HG02870 (cell line): ENCODE results near the gene CLSTN2.

Experiments used
- ATAC-seq: cut with Tn5 transposase; IDR thresholded peaks from one replicate; pipeline ENCODE4 v1.9.1; 2021; ENCODE audit warnings: mild to moderate bottlenecking, moderate library complexity; ENCODE audit not compliant: unreplicated experiment

Gene CLSTN2

DNA sequence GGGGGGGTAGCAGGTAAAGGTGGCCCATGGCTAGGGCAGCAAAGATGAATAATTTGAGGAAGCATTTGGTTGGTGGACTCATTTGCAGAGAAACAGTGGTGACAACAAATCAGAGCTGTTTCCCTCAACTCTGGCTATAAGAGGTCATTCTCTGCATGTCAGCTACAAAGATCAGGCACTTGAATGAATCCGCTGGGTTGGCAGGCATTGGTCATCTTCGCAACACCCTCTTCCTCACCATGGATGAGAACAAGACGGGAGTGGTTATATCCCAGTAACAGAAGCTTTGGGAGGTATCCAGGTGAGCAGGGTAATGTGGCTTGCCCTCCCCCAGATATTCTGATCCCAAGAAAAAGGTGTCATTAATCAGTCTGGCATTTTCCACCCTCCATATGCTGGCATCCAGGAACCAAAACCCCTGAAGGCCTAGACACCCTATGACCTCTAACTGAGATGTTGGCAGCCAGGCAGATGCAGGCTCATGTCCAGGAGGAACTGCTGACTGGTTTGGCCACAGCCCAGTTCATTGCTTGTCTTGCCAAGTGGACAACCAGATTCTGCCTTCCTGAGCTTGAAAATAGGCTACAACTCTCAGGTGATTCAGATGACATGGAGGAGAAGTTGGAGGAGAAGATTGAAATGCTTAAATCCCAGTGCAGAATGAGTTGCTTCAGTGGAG, 634.0 kb downstream of the CLSTN2 start:
- no peak for ATAC-seq

DNA sequence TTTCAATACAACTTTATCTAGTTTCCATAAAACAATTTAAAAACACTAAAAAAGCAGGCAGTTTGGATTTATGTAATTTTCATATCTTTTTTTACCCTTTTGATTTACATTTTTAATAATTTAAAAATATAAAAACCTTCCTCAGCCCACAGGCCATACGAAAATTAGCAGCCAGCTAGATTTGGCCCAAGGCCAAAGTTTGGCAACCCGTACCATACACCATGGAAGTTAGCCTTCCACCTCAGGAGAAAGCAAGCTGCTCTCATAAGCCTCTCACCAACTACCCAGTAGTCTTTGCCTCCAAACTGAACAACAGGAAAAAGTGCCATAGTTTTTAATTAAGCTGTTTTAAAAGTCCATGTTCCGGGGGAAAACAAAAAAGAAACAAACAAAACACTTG, 635.6 kb downstream of the CLSTN2 start:
- ATAC-seq: no peak

- no peak for ATAC-seq
Measured at GRCh38 chr3:140571836-140572235, 636.9 kb downstream of the CLSTN2 start.

GRCh38 chr3:140572334-140572733, 637.3 kb downstream of the CLSTN2 start:
- no peak for ATAC-seq

DNA sequence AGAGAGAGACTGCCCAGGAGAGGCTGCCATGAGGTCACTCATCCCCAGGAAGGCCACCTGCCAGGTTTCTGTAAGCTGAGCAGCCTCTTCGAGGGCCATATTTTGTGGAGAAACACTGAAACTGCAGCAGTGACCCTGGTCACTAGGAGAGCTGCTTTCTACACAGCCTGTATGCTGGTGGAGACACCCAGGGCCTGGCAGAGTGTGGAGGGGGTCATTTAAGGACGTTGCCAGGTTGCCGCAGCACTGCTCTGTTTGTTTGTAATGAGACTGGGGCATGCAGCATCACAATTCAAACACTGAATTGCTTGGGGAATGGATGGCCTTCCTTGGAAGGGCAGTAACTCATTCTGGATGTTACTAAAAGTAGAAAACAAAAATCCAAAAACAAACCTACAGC, 638.0 kb downstream of the CLSTN2 start:
- ATAC-seq: no peak

DNA sequence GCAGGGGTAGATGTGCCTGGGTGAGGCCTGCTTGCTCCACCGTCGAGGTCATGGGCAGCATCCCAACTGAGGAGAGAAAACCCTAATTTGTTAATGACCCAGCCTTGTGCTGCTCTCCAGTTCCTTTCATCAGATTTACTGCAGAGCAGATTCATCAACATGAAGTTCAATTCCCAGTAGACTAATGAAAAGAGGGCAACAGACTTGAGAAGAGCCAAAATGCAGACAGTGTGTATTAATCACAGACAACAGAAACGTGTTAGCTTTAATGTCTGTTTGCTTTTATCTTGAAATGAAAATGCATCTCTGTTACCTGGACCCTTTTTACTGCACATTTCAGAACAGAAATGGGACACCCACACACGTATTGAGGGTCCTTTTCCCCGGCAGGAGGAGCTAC, 639.4 kb downstream of the CLSTN2 start:
- ATAC-seq: no peak

GRCh38 chr3:140576449-140576848, 641.5 kb downstream of the CLSTN2 start:
- no peak for ATAC-seq

DNA sequence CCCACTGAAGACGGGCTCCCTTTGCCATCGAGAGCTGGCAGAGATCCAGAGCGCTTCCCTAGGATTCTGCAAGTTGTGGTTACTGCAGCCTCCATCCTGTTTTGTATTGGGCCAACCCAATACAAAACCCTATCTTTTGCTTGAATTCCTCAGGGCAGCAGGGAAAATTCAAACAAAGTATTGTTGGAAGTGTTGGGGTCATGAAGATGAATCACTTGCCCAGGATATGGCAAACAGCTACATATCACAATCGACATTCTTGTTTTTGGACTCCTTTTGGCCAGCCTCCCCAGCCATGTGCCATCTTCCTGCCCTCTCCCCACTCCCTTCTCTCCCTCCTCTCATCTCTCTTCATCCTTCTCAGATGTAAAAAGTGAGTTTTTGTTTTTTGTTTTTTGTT, 642.9 kb downstream of the CLSTN2 start:
- ATAC-seq: no peak

GRCh38 chr3:140579260-140579659, 644.3 kb downstream of the CLSTN2 start:
- ATAC-seq: no peak

DNA sequence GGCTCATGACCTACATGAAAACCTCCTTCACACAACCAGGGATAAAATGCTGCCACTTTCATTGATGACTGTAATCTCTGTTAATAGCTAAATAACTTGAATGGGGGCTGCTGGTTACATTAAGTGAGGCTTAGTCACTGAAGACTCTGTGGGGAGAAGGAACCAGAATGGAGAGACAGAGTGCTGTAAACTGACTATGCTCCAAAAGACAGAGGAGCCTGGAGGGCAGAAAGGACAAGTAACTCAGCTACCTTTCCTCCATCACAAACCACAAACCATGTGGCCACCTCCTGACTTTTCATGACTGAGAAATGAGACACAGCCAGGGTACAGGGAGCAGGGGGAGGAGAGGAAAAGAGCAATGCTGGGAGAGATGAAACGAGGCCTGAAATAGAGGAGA, 645.8 kb downstream of the CLSTN2 start:
- ATAC-seq: no peak

DNA sequence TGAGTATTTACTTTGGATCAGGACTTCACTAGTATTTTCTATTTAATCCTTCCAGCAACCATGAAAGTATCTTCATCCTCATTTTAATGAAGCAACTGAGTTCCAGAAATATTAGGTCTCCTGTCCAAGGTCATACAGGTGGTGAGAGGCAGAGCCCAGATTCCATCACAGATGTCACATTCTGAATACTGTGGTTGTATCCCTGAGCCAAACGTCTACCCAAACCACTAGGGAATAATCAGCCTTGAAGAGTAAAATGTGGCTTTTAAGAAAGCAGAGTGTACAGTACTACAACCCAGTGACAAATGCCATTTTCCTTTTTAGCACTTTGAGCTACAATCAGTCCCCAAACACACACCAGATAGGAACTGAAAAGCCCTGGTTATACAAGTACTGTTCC, 649.6 kb downstream of the CLSTN2 start:
- ATAC-seq: no peak

DNA sequence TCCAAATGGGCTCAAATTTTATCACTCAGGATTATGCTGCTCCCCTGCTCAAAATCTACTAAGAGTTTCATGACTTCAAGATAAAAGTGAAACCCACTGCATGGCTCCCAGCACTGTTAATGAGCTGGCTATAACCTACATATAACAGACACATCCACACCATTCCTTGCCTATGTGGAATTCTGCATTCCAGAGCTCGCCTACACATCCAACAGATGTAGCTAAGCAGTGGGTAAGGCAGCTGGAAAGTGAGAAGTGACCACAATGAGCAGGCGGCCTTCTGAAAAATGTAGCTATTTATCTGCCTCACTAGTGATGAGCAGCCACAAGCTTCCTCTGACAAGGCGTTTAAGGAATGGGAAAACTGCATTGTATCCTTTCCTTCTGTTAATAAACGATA, 650.8 kb downstream of the CLSTN2 start:
- no peak for ATAC-seq

GRCh38 chr3:140586311-140586710, 651.3 kb downstream of the CLSTN2 start:
- no peak for ATAC-seq

GRCh38 chr3:140588558-140588957, 653.6 kb downstream of the CLSTN2 start:
- no peak for ATAC-seq

- ATAC-seq: no peak
Measured at GRCh38 chr3:140593766-140594165, 658.8 kb downstream of the CLSTN2 start.

- no peak for ATAC-seq
Measured at GRCh38 chr3:140595295-140595694, 660.3 kb downstream of the CLSTN2 start.

- ATAC-seq: no peak
Measured at GRCh38 chr3:140597364-140597763, 662.4 kb downstream of the CLSTN2 start.

DNA sequence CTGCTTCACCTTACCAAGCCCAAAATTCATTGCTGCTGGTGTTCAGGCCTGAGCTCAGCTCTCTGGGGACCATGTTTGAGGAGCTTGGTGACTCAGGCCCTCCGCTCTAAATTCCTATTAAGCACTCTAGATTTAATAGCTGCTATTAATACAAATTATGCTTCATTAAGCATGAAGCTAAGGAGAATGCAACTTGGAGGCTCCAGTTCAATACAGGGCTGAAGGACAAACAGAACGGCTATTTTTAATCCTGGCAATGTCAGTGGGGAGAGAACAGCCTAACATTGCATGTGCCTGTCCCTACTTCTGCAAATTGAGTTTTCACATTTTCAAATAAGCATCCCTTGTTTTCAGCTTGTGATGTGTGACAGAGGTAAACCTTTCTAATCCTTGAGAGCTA, 662.8 kb downstream of the CLSTN2 start:
- ATAC-seq: no peak

DNA sequence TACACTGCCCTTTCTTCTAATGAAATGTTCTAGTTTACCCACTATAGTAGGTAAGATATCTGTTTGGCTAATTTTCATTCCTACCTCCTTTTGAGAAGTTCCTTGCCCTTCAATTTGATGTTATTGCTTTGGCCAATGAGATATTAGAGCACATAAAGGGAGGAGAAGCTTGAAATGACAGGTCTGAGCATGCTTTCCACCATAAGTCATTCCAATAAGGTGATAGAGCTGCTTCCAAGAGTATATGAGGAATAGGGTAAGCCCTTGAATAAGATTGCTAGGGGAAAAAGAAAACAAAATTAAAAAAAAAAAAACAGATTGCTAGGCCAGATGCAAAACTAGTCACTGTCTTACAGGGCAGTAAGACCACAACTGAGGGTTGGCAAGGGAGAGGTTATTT, 664.0 kb downstream of the CLSTN2 start:
- ATAC-seq: no peak

DNA sequence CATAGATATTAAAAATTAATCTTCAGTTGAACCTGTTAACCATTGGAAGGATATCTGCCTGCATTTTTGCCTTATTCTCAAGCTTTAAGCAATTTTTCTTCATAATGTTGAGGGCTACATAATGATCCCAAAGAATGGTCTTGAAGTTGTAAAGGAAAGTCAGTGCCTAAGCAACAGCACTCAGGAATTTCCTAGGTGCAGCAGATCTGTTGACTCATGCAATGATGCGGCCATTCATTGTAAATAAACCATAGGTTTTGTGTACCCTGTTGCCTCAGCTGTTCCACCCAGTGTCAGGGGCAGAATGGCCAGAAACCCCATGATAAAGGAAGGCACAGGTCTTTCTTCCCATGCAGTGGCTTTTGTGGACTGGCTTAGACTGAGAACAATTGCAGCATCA, 664.5 kb downstream of the CLSTN2 start:
- ATAC-seq: no peak

DNA sequence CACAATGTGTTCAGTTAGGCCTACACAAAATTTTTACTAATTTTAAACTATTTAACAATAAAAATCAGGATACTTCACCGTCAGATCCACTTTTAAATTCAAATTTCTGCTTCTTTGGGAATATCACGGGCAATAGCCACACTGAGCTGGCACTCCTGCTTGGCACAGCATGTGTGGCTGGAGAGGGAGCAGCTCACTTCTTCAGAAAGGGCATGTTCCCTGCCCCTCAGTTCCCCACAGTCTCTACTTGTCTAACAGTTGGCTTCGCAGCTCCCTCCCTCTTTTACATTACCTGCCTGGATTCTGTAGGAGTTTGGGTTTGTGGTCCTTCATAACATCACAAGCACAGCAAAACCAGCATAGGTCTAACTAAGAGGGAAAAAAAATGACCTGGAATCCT, 666.9 kb downstream of the CLSTN2 start:
- no peak for ATAC-seq

GRCh38 chr3:140602781-140603180, 667.8 kb downstream of the CLSTN2 start:
- no peak for ATAC-seq

DNA sequence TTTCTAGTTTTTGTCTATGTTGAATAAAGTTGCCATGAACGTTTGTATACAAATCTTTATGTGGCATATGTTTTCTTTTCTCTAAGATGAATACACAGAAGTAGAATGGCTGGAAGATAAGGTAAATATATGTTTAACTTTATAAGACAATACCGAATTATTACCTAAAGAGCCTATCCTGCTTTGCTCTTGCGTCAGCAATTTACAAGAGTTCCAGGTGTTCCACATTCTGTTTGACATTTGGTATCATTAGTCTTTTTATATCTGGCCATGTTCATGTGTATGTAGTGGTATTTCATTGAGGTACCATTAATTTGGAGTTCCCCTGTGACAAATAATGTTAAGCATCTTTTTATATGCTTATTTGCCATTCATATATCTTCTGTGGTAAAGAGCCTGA, 668.8 kb downstream of the CLSTN2 start:
- no peak for ATAC-seq
